HEK293 (cell line): ENCODE data around the gene BAD.

ENCODE experiments used
- CTCF ChIA-PET: fragments of 350-600 bp; formaldehyde crosslinking; extraction: SDS; loops from one replicate; lab custom pipeline; 2021; ENCODE audit warnings: antibody characterized with exemption; lab: Yijun Ruan, JAX
- POLR2A ChIA-PET: fragments of 300-600 bp; formaldehyde crosslinking; extraction: SDS; loops from one replicate; lab custom pipeline; 2020; ENCODE audit warnings: antibody characterized with exemption, inconsistent platforms; lab: Yijun Ruan, JAX
- H3K27ac ChIP-seq: fragments of 200-500 bp; sonication (Bioruptor generic); 2 replicates; pipeline ENCODE4 v1.5.1; 2014; ENCODE audit warnings: low read depth, low read length, control low read depth, inconsistent platforms; ENCODE audit errors: extremely low read depth
- H3K36me3 ChIP-seq, 2 experiments: fragments of 200-500 bp in 1 of 2; sonication (Bioruptor generic) in 1 of 2; 1 replicate in 1 of 2; 2 replicates in 1 of 2; pipeline ENCODE4 v1.5.1; 2014 to 2017; ENCODE audit warnings: inconsistent platforms in 2 of 2, low read length in 2 of 2; ENCODE audit not compliant: control insufficient read depth in 2 of 2, insufficient read depth in 1 of 2
- H3K4me1 ChIP-seq: fragments of 200-500 bp; sonication (Bioruptor generic); 2 replicates; pipeline ENCODE4 v1.5.1; 2014; ENCODE audit warnings: mild to moderate bottlenecking, low read length, inconsistent platforms; ENCODE audit not compliant: control insufficient read depth, insufficient read depth
- H3K4me3 ChIP-seq: 2 replicates; pipeline ENCODE4 v1.5.1; 2011; ENCODE audit warnings: low read depth, mild to moderate bottlenecking, control low read depth, low read length, moderate library complexity
- H3K9me3 ChIP-seq: fragments of 200-500 bp; sonication (Bioruptor generic); 2 replicates; pipeline ENCODE4 v1.5.1; 2014; ENCODE audit warnings: low read depth, low read length, inconsistent platforms; ENCODE audit not compliant: control insufficient read depth, insufficient read depth
- EGR2 ChIP-seq: fragments of 450-650 bp; formaldehyde crosslinking; IDR thresholded peaks from 2 replicates; pipeline ENCODE4 v1.5.1; 2016; ENCODE audit warnings: low read depth, missing biosample characterization, missing genetic modification characterization
- FEZF1 ChIP-seq: fragments of 450-650 bp; formaldehyde crosslinking; IDR thresholded peaks from 2 replicates; pipeline ENCODE4 v1.5.1; 2016; ENCODE audit warnings: missing biosample characterization, missing genetic modification characterization
- OSR2 ChIP-seq: fragments of 450-650 bp; formaldehyde crosslinking; IDR thresholded peaks from 2 replicates; pipeline ENCODE4 v1.5.1; 2016; ENCODE audit warnings: missing biosample characterization, missing genetic modification characterization
- SCRT1 ChIP-seq: fragments of 450-650 bp; formaldehyde crosslinking; IDR thresholded peaks from 2 replicates; pipeline ENCODE4 v1.5.1; 2016; ENCODE audit warnings: missing biosample characterization, missing genetic modification characterization, borderline replicate concordance
- SCRT2 ChIP-seq: fragments of 450-650 bp; formaldehyde crosslinking; IDR thresholded peaks from 2 replicates; pipeline ENCODE4 v1.5.1; 2016; ENCODE audit warnings: missing biosample characterization, missing genetic modification characterization
- WT1 ChIP-seq: fragments of 450-650 bp; formaldehyde crosslinking; IDR thresholded peaks from 2 replicates; pipeline ENCODE4 v1.5.1; 2016; ENCODE audit warnings: missing biosample characterization, missing genetic modification characterization
- YY1 ChIP-seq: fragments of 450-650 bp; formaldehyde crosslinking; IDR thresholded peaks from 2 replicates; pipeline ENCODE4 v1.5.1; 2018; ENCODE audit warnings: missing biosample characterization, missing genetic modification characterization
- ZBTB20 ChIP-seq: fragments of 450-650 bp; formaldehyde crosslinking; IDR thresholded peaks from 2 replicates; pipeline ENCODE4 v1.5.1; 2016; ENCODE audit warnings: missing biosample characterization, missing genetic modification characterization
- ZFHX2 ChIP-seq: fragments of 450-650 bp; formaldehyde crosslinking; conservative IDR thresholded peaks from 2 replicates; pipeline ENCODE4 v1.5.1; 2016; ENCODE audit warnings: missing biosample characterization, missing genetic modification characterization
- ZIC2 ChIP-seq: fragments of 450-650 bp; formaldehyde crosslinking; IDR thresholded peaks from 2 replicates; pipeline ENCODE4 v1.5.1; 2016; ENCODE audit warnings: missing biosample characterization, missing genetic modification characterization
- ZNF121 ChIP-seq: fragments of 450-650 bp; formaldehyde crosslinking; IDR thresholded peaks from 2 replicates; pipeline ENCODE4 v1.5.1; 2016; ENCODE audit warnings: missing biosample characterization, missing genetic modification characterization
- ZNF155 ChIP-seq: fragments of 450-650 bp; formaldehyde crosslinking; IDR thresholded peaks from 2 replicates; pipeline ENCODE4 v1.5.1; 2016; ENCODE audit warnings: missing biosample characterization, missing genetic modification characterization
- ZNF521 ChIP-seq: fragments of 450-650 bp; formaldehyde crosslinking; IDR thresholded peaks from 2 replicates; pipeline ENCODE4 v1.5.1; 2017; ENCODE audit warnings: missing biosample characterization, mild to moderate bottlenecking, missing genetic modification characterization
- TF ChIP-seq, protein P1 (sequence below): fragments of 450-650 bp; formaldehyde crosslinking; IDR thresholded peaks from 2 replicates; pipeline ENCODE4 v1.5.1; 2016; ENCODE audit warnings: missing biosample characterization, missing genetic modification characterization
- TF ChIP-seq, protein P2 (sequence below): fragments of 450-650 bp; formaldehyde crosslinking; IDR thresholded peaks from 2 replicates; pipeline ENCODE4 v1.5.1; 2016; ENCODE audit warnings: missing biosample characterization, missing genetic modification characterization, borderline replicate concordance

BAD gene

DNA sequence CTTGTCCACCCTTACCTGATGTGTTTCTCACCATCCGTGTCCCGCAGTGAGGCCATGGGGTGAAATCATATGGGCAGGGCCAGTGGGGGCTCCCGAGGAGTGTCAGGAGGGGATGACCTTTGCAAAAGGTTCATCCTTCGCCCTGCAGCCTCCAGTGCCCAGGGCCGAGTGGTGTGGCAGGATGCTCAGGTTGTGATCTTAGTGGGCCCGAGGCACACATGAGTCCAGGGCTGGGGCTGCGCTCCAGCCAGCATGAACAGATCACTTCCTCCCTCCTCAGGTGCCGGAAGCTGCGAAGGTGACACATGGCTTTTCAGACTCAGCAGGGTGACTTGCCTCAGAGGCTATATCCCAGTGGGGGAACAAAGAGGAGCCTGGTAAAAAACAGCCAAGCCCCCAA lies 46.4 kb downstream of the BAD start:
- H3K4me3 ChIP-seq: no peak overlapping the region
- no peak overlapping the region for H3K27ac ChIP-seq
- no peaks in the 10 kb centered on the region for H3K4me1 ChIP-seq
- no peaks in the 10 kb centered on the region for H3K9me3 ChIP-seq
- peaks cover 0 to 33% of the 10 kb centered on the region in 2 experiments; a peak in 1 of 3 replicates for H3K36me3 ChIP-seq
- POLR2A ChIA-PET: interaction anchor here (0.5 to 3.9 kb wide), 2 partner anchors 12 to 34 kb away, joined by 3 to 12 read pairs; partner anchors contain the start of genes NUDT22 and TRPT1
- TF ChIP-seq ZIC2 (tag by site-specific recombination) (0 out of 2 replicates have a peak, but pooled peaks have one; percentile 22), FEZF1 (tag by site-specific recombination) (no peak), ZBTB20 (no peak), OSR2 (tag by site-specific recombination) (no peak), YY1 (tag by site-specific recombination) (no peak)
- TF ChIP-seq, all 188 proteins: peak for 1
- CTCF ChIA-PET: interaction anchor here (1.2 kb wide), 1 partner anchor 117 kb away, joined by 8 read pairs; no protein-coding TSS in a partner anchor

DNA sequence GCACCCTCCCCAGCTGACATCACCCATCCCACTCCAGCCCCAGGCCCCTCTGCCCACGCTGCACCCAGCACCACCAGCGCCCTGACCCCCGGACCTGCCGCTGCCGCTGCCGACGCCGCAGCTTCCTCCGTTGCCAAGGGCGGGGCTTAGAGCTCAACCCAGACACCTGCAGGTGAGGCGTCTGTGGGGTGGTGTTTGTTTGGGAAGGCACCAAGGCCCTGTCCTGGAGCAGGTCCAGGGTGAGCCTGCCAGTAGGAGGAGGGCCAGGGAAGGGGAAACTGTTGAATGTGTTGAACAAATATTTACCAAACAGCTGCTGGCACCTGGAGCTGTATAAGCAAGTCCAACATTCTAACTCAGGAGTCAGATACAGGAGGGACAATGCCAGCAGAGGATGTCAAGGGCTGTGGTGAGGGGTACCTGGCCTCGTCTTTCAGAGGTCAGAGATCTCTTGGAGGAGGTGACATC lies 46.9 kb downstream of the BAD start:
- no peaks in the 10 kb centered on the region for H3K9me3 ChIP-seq
- H3K36me3 ChIP-seq: peaks cover 0 to 31% of the 10 kb centered on the region in 2 experiments; a peak in 1 of 3 replicates
- ChIA-PET POLR2A (interaction anchor here (3.9 kb wide), 1 partner anchor 11 kb away, joined by 12 read pairs; the partner anchor contains the start of genes NUDT22 and TRPT1), CTCF (interaction anchor here (1.2 kb wide), 1 partner anchor 118 kb away, joined by 8 read pairs; no protein-coding TSS in a partner anchor)
- H3K27ac ChIP-seq: no peak overlapping the region
- TF ChIP-seq ZNF521 (tag by site-specific recombination) (no peak), ZNF155 (tag by site-specific recombination) (no peak), EGR2 (tag by site-specific recombination) (peak; percentile 76), SCRT2 (peak; percentile 80), ZFHX2 (tag by site-specific recombination) (peak; percentile 85)
- no peak overlapping the region for H3K4me3 ChIP-seq
- H3K4me1 ChIP-seq: no peaks in the 10 kb centered on the region

DNA sequence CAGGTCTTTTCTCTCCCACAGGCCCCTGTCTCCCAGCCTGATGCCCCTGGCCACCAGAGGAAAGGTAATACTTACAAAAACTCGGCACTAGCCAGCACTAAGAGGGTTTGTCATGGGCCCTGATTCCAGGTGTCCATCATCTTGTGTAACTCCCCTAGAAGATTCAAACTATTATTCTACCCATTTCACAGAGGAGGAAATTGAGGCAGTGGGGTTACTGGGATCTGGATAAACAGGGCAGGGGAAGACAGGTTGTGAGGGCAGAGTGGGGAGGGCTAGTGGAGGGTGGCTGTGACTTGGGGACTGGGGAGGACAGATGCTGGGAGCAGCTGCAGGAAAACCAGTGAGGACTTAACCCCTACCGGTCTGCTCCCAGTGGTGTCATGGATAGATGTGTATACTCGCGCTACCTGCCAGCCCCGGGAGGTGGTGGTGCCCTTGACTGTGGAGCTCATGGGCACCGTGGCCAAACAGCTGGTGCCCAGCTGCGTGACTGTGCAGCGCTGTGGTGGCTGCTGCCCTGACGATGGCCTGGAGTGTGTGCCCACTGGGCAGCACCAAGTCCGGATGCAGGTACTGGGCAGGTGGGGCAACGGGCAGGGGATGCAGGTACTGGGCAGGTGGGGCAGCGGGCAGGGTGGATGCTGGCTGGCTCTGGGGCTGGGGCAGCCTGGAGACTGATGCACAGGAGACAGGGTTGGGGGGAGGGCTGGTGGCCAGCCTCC lies 48.9 kb downstream of the BAD start:
- Histone ChIP-seq H3K36me3 (peaks cover 0 to 31% of the 10 kb centered on the region in 2 experiments; a peak in 1 of 3 replicates), H3K4me3 (peak overlapping the region; percentile 43), H3K4me1 (no peaks in the 10 kb centered on the region), H3K27ac (peak overlapping the region; percentile 68; the same call in 1 of the 2 replicates), H3K9me3 (no peaks in the 10 kb centered on the region)
- CTCF ChIA-PET: interaction anchor here (1.0 kb wide), 1 partner anchor 31 kb away, joined by 5 read pairs; no protein-coding TSS in a partner anchor
- TF ChIP-seq SCRT2 (peak; percentile 14; the same call in 1 of the 2 replicates), SCRT1 (tag by site-specific recombination) (0 out of 2 replicates have a peak, but pooled peaks have one; percentile 5), ZIC2 (tag by site-specific recombination) (0 out of 2 replicates have a peak, but pooled peaks have one; percentile 11), WT1 (tag by site-specific recombination) (no peak), ZNF121 (tag by site-specific recombination) (peak; percentile 43; the same call in 1 of the 2 replicates)
- TF ChIP-seq, protein P1, sequence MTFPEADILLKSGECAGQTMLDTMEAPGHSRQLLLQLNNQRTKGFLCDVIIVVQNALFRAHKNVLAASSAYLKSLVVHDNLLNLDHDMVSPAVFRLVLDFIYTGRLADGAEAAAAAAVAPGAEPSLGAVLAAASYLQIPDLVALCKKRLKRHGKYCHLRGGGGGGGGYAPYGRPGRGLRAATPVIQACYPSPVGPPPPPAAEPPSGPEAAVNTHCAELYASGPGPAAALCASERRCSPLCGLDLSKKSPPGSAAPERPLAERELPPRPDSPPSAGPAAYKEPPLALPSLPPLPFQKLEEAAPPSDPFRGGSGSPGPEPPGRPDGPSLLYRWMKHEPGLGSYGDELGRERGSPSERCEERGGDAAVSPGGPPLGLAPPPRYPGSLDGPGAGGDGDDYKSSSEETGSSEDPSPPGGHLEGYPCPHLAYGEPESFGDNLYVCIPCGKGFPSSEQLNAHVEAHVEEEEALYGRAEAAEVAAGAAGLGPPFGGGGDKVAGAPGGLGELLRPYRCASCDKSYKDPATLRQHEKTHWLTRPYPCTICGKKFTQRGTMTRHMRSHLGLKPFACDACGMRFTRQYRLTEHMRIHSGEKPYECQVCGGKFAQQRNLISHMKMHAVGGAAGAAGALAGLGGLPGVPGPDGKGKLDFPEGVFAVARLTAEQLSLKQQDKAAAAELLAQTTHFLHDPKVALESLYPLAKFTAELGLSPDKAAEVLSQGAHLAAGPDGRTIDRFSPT (tag by site-specific recombination): peak; percentile 75; the same call in 1 of the 2 replicates
- TF ChIP-seq, protein P2, sequence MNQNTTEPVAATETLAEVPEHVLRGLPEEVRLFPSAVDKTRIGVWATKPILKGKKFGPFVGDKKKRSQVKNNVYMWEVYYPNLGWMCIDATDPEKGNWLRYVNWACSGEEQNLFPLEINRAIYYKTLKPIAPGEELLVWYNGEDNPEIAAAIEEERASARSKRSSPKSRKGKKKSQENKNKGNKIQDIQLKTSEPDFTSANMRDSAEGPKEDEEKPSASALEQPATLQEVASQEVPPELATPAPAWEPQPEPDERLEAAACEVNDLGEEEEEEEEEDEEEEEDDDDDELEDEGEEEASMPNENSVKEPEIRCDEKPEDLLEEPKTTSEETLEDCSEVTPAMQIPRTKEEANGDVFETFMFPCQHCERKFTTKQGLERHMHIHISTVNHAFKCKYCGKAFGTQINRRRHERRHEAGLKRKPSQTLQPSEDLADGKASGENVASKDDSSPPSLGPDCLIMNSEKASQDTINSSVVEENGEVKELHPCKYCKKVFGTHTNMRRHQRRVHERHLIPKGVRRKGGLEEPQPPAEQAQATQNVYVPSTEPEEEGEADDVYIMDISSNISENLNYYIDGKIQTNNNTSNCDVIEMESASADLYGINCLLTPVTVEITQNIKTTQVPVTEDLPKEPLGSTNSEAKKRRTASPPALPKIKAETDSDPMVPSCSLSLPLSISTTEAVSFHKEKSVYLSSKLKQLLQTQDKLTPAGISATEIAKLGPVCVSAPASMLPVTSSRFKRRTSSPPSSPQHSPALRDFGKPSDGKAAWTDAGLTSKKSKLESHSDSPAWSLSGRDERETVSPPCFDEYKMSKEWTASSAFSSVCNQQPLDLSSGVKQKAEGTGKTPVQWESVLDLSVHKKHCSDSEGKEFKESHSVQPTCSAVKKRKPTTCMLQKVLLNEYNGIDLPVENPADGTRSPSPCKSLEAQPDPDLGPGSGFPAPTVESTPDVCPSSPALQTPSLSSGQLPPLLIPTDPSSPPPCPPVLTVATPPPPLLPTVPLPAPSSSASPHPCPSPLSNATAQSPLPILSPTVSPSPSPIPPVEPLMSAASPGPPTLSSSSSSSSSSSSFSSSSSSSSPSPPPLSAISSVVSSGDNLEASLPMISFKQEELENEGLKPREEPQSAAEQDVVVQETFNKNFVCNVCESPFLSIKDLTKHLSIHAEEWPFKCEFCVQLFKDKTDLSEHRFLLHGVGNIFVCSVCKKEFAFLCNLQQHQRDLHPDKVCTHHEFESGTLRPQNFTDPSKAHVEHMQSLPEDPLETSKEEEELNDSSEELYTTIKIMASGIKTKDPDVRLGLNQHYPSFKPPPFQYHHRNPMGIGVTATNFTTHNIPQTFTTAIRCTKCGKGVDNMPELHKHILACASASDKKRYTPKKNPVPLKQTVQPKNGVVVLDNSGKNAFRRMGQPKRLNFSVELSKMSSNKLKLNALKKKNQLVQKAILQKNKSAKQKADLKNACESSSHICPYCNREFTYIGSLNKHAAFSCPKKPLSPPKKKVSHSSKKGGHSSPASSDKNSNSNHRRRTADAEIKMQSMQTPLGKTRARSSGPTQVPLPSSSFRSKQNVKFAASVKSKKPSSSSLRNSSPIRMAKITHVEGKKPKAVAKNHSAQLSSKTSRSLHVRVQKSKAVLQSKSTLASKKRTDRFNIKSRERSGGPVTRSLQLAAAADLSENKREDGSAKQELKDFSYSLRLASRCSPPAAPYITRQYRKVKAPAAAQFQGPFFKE (tag by site-specific recombination): no peak
- POLR2A ChIA-PET: interaction anchor here (1.0 to 3.9 kb wide), 3 partner anchors 9 to 10 kb away, joined by 3 to 12 read pairs (median 3); partner anchors contain the start of genes NUDT22 and TRPT1
